HepG2 (cell line): Measurements from ENCODE around the gene ZNF175. TPM values are rescaled to one million over a fixed set of nuclear protein-coding genes. Genes with fewer than 3 reads are reported as not detected.

ENCODE experiments used
- ATAC-seq: fragments of 200-7000 bp; cut with Tn5 transposase; 3 replicates; pipeline ENCODE4 v1.9.1; 2020; ENCODE audit warnings: mild to moderate bottlenecking, moderate library complexity
- BruUV-seq: library from RNA; stranded (reverse); fragments of 400-500 nt; replicated peaks from 2 replicates; lab custom pipeline; 2021; lab: Mats Ljungman, UMichigan
- CTCF ChIA-PET: fragments of 300-600 bp; formaldehyde crosslinking; extraction: SDS; loops from one replicate; lab custom pipeline; 2021; ENCODE audit warnings: low total read pairs, inconsistent platforms, low intra/inter-chr PET ratio; lab: Yijun Ruan, JAX
- POLR2A ChIA-PET: fragments of 350-600 bp; sonication (Branson Sonifier 250); formaldehyde crosslinking; loops from one replicate; lab custom pipeline; 2020; ENCODE audit warnings: antibody characterized with exemption, inconsistent platforms; lab: Yijun Ruan, JAX
- DNase-seq: peaks from one replicate; pipeline ENCODE4 v3.0.0-alpha.2; 2015; ENCODE audit warnings: low spot score
- FAIRE-seq: peaks from 3 replicates; lab custom pipeline; 2011; peaks lifted over from hg19 to GRCh38; lab: Jason Lieb, UNC
- H2AFZ ChIP-seq: one replicate; pipeline ENCODE4 v1.6.1; 2011; ENCODE audit warnings: low read length, inconsistent platforms
- H3K27ac ChIP-seq: fragments of 300-600 bp; 3 replicates; pipeline ENCODE4 v1.8.0; 2011; ENCODE audit warnings: mixed run types, mild to moderate bottlenecking, mixed read lengths, low read length, inconsistent platforms; ENCODE audit not compliant: insufficient read depth; ENCODE audit errors: extremely low read length
- H3K27me3 ChIP-seq, 2 experiments: fragments of 200-600 bp in 1 of 2; 2 replicates in 1 of 2; 3 replicates in 1 of 2; pipeline versions ENCODE4 v1.6.0 to v1.8.0; 2011; ENCODE audit warnings: low read length in 2 of 2, mild to moderate bottlenecking in 2 of 2, moderate library complexity in 2 of 2, inconsistent platforms in 1 of 2; ENCODE audit not compliant: insufficient read depth in 2 of 2, control insufficient read depth in 1 of 2
- H3K36me3 ChIP-seq, 2 experiments: fragments of 200-600 bp in 1 of 2; replicated peaks in 1 of 2; 2 replicates in 1 of 2; 3 replicates in 1 of 2; pipeline versions ENCODE4 v1.5.1 to v1.8.0; 2011; ENCODE audit warnings: low read length in 2 of 2, inconsistent platforms in 1 of 2; ENCODE audit not compliant: insufficient read depth in 2 of 2, control insufficient read depth in 1 of 2
- H3K4me1 ChIP-seq: 2 replicates; pipeline ENCODE4 v1.5.1; 2012; ENCODE audit warnings: low read length, inconsistent platforms; ENCODE audit not compliant: insufficient read depth
- H3K4me2 ChIP-seq: 2 replicates; pipeline ENCODE4 v1.6.0; 2011; ENCODE audit warnings: low read depth, low read length, inconsistent platforms
- H3K4me3 ChIP-seq, 3 experiments: fragments of 200-600 bp in 1 of 3; sonication (generic), shearing (Covaris generic) in 1 of 3; replicated peaks in 1 of 3; 2 replicates each; pipeline ENCODE4 v1.5.1; 2011 to 2016; ENCODE audit warnings: low read length in 3 of 3, inconsistent platforms in 2 of 3, low read depth in 2 of 3, mild to moderate bottlenecking in 2 of 3, control low read depth in 1 of 3, mixed read lengths in 1 of 3; ENCODE audit not compliant: insufficient read depth in 1 of 3
- H3K79me2 ChIP-seq: one replicate; pipeline ENCODE4 v1.6.1; 2011; ENCODE audit warnings: low read length, inconsistent platforms; ENCODE audit not compliant: insufficient read depth
- H3K9ac ChIP-seq: 2 replicates; pipeline ENCODE4 v1.6.0; 2011; ENCODE audit warnings: mild to moderate bottlenecking, low read depth, low read length, inconsistent platforms; ENCODE audit not compliant: insufficient read depth
- H3K9me3 ChIP-seq: 2 replicates; pipeline ENCODE4 v1.5.1; 2012; ENCODE audit warnings: mild to moderate bottlenecking, low read length
- H4K20me1 ChIP-seq: 2 replicates; pipeline ENCODE4 v1.6.0; 2011; ENCODE audit warnings: inconsistent platforms, mild to moderate bottlenecking, low read length, moderate library complexity; ENCODE audit not compliant: insufficient read depth
- CENPBD1 ChIP-seq: sonication (generic); formaldehyde crosslinking; IDR thresholded peaks from 2 replicates; pipeline ENCODE4 v1.8.0; 2022; ENCODE audit warnings: missing genetic modification reagents, low read depth, mild to moderate bottlenecking, borderline replicate concordance
- CENPT ChIP-seq: sonication (generic); formaldehyde crosslinking; IDR thresholded peaks from 2 replicates; pipeline ENCODE4 v1.8.0; 2022; ENCODE audit warnings: low read depth, mild to moderate bottlenecking, moderate library complexity, missing genetic modification reagents
- HMGA1 ChIP-seq: sonication (generic); formaldehyde crosslinking; conservative IDR thresholded peaks from 2 replicates; pipeline ENCODE4 v1.4.0; 2020; ENCODE audit warnings: missing genetic modification reagents
- JARID2 ChIP-seq: sonication (generic); formaldehyde crosslinking; IDR thresholded peaks from 2 replicates; pipeline ENCODE4 v1.8.1; 2023; ENCODE audit warnings: missing genetic modification reagents, inconsistent platforms; ENCODE audit not compliant: insufficient replicate concordance
- KDM5A ChIP-seq: fragments of 200-600 bp; sonication (generic); IDR thresholded peaks from 2 replicates; pipeline ENCODE4 v1.7.0; 2018; ENCODE audit warnings: antibody characterized with exemption, mild to moderate bottlenecking, low read length, borderline replicate concordance
- LRRFIP1 ChIP-seq: sonication (generic); formaldehyde crosslinking; conservative IDR thresholded peaks from 2 replicates; pipeline ENCODE4 v1.4.0; 2020; ENCODE audit warnings: missing genetic modification reagents
- MEIS1 ChIP-seq: sonication (generic); formaldehyde crosslinking; IDR thresholded peaks from 2 replicates; pipeline ENCODE4 v1.9.0; 2021; ENCODE audit warnings: mild to moderate bottlenecking, missing genetic modification reagents, moderate library complexity, borderline replicate concordance
- SPEN ChIP-seq: sonication (generic); formaldehyde crosslinking; IDR thresholded peaks from 2 replicates; pipeline ENCODE4 v1.5.1; 2020; ENCODE audit warnings: low read depth, mild to moderate bottlenecking, missing genetic modification reagents
- ZFP41 ChIP-seq: sonication (generic); formaldehyde crosslinking; IDR thresholded peaks from 2 replicates; pipeline ENCODE4 v1.4.0; 2020; ENCODE audit warnings: mild to moderate bottlenecking, missing genetic modification reagents, borderline replicate concordance
- ZNF782 ChIP-seq: sonication (generic); formaldehyde crosslinking; IDR thresholded peaks from 2 replicates; pipeline ENCODE4 v1.4.0; 2020; ENCODE audit warnings: missing genetic modification reagents, mild to moderate bottlenecking, borderline replicate concordance
- ZSCAN21 ChIP-seq: sonication (generic); formaldehyde crosslinking; IDR thresholded peaks from 2 replicates; pipeline ENCODE4 v1.8.0; 2022; ENCODE audit warnings: mild to moderate bottlenecking, missing genetic modification reagents, moderate library complexity, borderline replicate concordance
- WGBS: methylation state at CpG from one replicate; pipeline ENCODE4 v1.1.6; 2017; ENCODE audit warnings: low lambda C conversion rate; 5-methylcytosine and 5-hydroxymethylcytosine counted together
- in situ Hi-C: cut with HindIII; loops from 2 replicates; pipeline ENCODE4 v1.10.0; 2017; ENCODE audit warnings: low pct_unique_long_range_greater_than_20kb; ENCODE audit not compliant: extremely low pct_ligation_motif_present
- intact Hi-C: fragments of 100-400 bp; cut with micrococcal nuclease; formaldehyde crosslinking; loops from one replicate; pipeline ENCODE4 v1.10.0; 2022; ENCODE audit not compliant: unreplicated experiment
- polyA plus RNA-seq, 8 experiments: library from polyadenylated mRNA; depleted of rRNA in 3 of 8; stranded (reverse) in 7 of 8; unstranded in 1 of 8; fragments of >200 nt; fragmentation: Illumina TruSeq in 4 of 8; extraction: Trizol in 4 of 8; gene quantifications; 2 replicates each; pipeline versions ENCODE4 v1.2.1 to v1.2.3, GENCODE V29; 2011 to 2016; ENCODE audit warnings: low read depth in 4 of 8, missing spikeins in 1 of 8, mixed read lengths in 1 of 8; ENCODE audit not compliant: insufficient read depth in 1 of 8
- total RNA-seq, 5 experiments: library from RNA; depleted of rRNA; stranded (reverse); fragments of >200 nt; fragmentation: Illumina TruSeq; extraction: Trizol; gene quantifications; 2 replicates each; pipeline ENCODE4 v1.2.3, GENCODE V29; 2016; ENCODE audit warnings: low read depth in 1 of 5

ZNF175 gene
- total and polyA plus RNA-seq, 2 of the 13 experiments (the other 11 are each of a cell fraction or from before 2014, with no cell fraction given): 1.2 to 1.5 TPM

- TF ChIP-seq LRRFIP1 (CRISPR knock-in tag): no peak
- no peak for TF ChIP-seq MEIS1 (CRISPR knock-in tag)
- TF ChIP-seq CENPT (CRISPR knock-in tag): no peak
- TF ChIP-seq SPEN (CRISPR knock-in tag): no peak
- TF ChIP-seq KDM5A: no peak
- TF ChIP-seq, all 625 proteins: peak for 0
Measured at GRCh38 chr19:51626675-51627074, 55.6 kb downstream of the ZNF175 start (continued).

- FAIRE-seq (no peak), DNase-seq (no peak), ATAC-seq (no peak)
- Histone ChIP-seq H3K79me2 (no peaks in the 10 kb centered on the region), H2AFZ (no peak overlapping the region), H3K27me3 (peaks cover 0 to 37% of the 10 kb centered on the region in 2 experiments; a peak in 4 of 5 replicates), H3K9me3 (no peaks in the 10 kb centered on the region), H3K9ac (no peak overlapping the region), H3K4me2 (no peak overlapping the region), H3K4me1 (no peaks in the 10 kb centered on the region), H3K36me3 (no peaks in the 10 kb centered on the region), H4K20me1 (no peaks in the 10 kb centered on the region), H3K4me3 (no peak overlapping the region), H3K27ac (no peak overlapping the region)
- in situ Hi-C loops (loop anchor here (25.0 kb wide), 1 partner anchor 340 kb away; no protein-coding TSS in a partner anchor), intact Hi-C loops (no loop called here)
- TF ChIP-seq CENPBD1 (CRISPR knock-in tag): no peak
- no peak for TF ChIP-seq JARID2 (CRISPR knock-in tag)
- TF ChIP-seq ZNF782 (CRISPR knock-in tag): no peak
- no peak for TF ChIP-seq HMGA1 (CRISPR knock-in tag)
- no peak for TF ChIP-seq ZFP41 (CRISPR knock-in tag)
- TF ChIP-seq ZSCAN21 (CRISPR knock-in tag): no peak
- no TSS peak for BruUV-seq
- ChIA-PET CTCF (no interaction called here), POLR2A (no interaction called here)
- WGBS: 14% methylated on average over 1 of the region's 16 CpGs
Measured at GRCh38 chr19:51627491-51628138, 56.5 kb downstream of the ZNF175 start.
